Activated effector memory CD4-positive, alpha-beta T cell treated with Interleukin-2 at 50 U/mL for 16 hours (primary cell): Measurements from ENCODE around the gene DLX6.

Source experiments
- DNase-seq: peaks from one replicate; pipeline ENCODE4 v3.0.0-alpha.2; 2020

DLX6 gene

GRCh38 chr7:97005183-97006054 lies at the start of gene DLX6:
Gene DLX6 (plus strand): TSS chr7:97005553. CDS start chr7:97005978, 425 bp downstream.
- no peak for DNase-seq

GRCh38 chr7:96959135-96959534 lies 46.2 kb upstream of the DLX6 start:
- DNase-seq: no peak

GRCh38 chr7:96962221-96962885 lies 43.0 kb upstream of the DLX6 start:
- DNase-seq: no peak

DNA sequence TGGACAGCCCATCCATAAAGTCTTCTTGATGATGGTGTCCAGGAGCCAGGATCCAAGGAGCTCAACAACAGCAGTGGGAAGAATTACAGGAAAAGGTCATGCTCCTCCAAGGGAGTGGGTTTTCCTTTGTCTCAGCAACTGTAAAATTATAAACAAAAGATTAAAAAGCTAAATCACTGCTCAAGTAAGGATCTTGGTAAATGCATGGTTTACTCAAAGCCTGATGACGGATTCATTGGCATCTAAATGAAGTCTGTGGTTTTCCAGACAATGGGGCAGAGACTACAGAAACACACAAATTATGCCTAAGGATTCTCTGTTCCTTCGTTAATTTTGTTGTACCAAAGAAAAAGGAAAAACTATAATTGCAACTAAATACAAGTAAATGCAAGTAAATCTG lies 36.4 kb upstream of the DLX6 start:
- no peak for DNase-seq

DNA sequence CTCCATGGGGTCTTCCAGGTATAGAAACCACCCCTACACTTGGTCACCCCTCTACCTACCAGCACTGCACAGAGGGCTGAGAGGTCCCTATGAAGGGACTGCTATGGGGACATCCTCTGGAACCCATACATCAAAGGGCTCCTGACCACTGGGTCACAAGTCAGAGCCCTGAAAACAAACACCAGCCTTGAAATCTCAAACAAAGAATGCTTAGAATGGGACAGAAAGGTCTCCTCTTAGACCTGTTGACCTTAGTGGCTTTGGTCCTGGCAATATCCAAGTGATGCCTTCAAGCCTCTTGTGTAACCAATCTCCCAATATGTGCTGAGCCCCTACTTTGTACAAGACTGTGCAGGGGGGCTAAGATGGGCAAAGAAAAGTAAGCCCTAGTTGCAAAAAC lies 34.6 kb upstream of the DLX6 start:
- DNase-seq: no peak

DNA sequence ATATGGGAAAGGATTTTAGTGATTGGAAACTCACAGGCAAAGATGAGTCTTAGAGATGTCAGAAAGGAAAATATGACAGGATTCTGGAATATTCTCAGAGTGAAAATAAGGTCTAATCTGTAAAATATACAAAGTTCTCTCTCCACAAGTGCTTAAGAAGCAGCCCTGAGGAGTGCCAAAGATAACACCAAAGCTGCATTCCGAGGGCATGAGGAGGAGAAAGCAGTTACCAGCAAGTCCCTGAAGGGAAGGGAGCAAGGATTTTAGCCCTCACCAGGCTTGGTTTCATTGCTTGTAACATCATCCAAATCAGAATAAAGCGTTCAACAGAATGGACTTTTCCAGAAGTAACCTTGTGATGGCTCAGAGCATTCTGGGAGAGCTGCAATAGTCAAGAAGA lies 31.4 kb upstream of the DLX6 start:
- DNase-seq: no peak

DNA sequence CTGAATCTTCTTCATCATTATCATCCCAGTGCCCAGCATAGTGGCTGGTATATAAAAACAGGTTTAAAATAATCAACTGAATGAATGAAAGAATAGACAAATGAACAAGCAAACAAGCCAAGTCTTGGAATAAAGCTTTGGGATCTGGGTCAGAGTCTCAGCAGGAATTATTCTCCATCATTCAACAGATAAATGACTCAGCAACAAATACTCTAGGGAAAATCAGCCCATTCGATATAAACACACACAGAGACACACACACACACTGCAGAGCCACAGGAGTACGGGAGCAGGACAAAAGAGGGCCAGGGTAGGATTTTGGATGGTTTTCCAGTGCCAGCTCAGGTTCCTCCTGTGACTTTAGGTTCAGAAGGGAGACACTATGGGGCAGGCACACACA lies 29.2 kb upstream of the DLX6 start:
- DNase-seq: no peak

DNA sequence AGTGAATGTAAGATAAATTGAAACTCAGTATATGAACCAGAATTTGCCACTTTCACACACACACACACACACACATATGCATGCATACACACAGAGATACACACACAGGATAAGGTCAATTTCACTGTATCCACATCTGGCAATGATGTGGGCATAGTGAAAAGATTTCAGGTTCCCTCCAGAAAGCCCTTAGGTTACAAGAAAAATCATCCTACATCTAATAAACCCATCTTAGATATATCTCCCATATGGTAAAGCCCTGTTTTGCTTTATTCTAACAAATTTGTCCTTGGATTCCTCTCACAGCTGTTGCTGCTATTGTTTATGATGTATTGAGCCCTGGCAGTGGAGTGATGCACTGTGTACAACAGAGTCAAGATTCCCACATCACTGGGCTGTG lies 27.9 kb upstream of the DLX6 start:
- no peak for DNase-seq

GRCh38 chr7:96979551-96980276 lies 25.6 kb upstream of the DLX6 start:
- DNase-seq: no peak

DNA sequence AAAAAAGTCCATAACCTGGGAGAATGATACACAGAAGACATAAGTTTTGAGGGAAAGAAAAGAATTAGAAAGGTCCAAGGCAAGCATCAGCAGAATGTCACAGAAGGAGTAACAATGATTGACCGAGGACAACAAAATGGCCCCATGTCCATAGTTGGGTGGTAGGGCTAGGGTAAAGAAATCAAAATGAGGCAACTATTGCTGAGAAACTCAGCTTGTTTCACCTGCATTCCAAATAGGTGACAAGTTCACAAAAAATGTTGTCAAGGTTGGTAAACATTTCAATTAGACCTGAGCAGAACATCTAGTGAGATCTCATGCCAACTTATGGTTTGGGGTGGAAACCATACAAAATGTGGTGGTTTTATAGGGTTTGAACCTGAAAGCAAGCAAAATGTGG lies 22.8 kb upstream of the DLX6 start:
- no peak for DNase-seq

GRCh38 chr7:96985992-96986391 lies 19.4 kb upstream of the DLX6 start:
- DNase-seq: no peak

DNA sequence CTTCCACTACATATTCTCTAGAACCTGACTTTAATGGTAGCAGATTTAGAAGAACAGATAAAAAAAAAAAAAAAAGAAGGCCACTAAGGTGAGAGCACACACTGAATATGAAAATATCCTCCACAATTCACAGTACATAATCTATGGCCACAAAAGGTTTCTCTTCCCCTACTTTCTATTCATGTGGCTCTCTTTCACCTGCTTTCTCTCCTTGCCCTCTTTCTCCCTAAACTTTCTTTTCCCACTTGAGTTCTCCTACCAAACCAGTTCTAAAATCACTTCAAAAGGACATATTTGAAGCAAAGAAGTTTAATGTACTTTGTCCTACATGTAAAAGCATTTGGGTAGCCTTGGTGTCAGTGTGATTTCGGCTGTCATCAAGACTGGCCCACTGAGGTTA lies 18.5 kb upstream of the DLX6 start:
- DNase-seq: no peak

- DNase-seq: no peak
These were observed 17.6 kb upstream of the DLX6 start for GRCh38 chr7:96987719-96988118.

DNA sequence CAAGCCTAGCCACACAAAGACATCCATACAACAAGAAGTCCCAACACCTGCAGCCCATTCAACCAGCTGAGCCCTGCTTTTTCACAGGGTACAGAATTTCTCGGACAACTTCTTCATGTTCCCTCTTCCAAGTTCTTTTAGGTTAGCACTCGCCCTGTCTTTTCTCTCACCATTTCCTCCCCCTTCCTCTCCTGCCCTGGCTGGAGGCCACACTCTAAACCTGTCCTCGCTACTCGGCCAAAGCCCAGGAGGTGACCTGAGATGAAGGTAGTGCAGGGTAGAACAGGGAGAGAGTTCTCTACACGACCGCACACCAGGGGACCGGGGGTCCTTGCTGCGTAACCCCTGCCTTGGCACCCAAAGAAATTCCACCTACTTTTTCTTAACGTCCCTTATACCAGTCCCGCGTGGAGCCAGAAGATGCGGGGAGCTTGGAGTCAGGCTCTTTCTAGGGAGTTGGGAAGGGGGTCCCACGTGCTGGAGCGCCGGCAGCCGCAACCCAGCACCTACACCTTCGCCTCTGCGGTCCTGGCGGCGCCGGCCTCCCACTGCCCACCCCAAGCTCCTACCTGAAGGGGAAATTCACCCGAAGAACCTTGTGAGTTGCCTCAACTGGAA lies 16.0 kb upstream of the DLX6 start:
- no peak for DNase-seq

DNA sequence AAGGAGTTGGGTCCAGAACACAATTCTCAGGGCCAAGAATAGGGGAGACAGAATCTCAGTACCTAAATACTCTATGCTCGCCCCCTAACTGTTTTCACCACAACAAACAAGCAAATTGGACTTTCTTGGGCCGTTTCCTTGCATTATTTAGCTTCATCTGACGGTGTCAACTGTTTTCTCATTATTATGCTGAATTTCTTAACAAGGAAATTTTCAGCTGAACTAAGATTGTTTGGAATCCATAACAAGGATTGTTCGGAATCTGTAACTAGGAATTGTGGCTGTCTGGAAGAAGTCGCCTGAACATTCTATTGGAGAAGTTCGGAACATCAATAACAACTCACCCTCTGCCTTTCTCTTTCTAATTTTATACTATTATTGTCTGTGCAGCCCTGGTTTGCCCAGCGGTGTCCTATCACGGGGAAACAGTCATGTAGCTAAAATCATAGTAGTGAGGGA lies 15.5 kb upstream of the DLX6 start:
- DNase-seq: no peak

GRCh38 chr7:96991546-96992191 lies 13.7 kb upstream of the DLX6 start:
- DNase-seq: no peak

DNA sequence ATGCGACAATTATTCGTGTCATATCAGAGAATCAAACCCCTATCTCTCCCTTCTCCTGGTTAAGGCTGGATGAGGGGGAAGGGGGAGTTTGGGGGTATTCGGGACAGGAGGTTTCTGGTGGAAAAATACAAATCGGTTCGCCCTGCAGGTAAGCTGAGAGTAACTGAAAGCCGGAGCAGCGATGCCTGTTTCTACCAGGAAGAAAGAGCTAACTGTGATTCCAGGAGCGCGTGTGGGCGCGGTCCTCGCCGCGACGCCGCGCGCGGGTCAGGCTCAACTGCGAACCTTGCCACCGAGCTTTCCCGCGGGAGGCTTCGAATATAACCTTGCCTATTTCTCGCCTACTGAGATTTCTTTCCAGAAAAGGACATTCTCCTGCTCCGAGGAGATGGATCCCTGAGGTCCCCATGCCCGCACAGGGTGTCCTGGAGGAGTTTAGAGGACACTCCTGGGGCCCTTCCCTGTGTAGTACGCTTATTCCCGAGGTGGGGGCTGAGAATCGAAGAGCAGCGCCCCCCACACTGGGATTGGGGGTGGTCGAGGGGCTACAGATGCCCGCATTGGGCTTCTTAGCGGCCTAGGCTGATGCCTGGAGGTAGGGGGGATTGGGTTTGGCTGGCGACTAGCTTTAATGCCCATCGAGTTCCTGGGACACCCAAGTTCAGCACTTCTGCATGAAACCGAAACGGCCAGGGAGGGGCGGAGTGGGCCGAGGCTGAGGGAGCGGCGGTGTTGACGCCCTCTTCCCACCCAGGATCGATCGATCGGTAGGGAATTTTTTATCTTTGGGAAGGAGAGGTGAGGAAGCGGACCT lies 13.0 kb upstream of the DLX6 start:
- DNase-seq: no peak

GRCh38 chr7:96993094-96993865 lies 12.1 kb upstream of the DLX6 start:
- DNase-seq: no peak

DNA sequence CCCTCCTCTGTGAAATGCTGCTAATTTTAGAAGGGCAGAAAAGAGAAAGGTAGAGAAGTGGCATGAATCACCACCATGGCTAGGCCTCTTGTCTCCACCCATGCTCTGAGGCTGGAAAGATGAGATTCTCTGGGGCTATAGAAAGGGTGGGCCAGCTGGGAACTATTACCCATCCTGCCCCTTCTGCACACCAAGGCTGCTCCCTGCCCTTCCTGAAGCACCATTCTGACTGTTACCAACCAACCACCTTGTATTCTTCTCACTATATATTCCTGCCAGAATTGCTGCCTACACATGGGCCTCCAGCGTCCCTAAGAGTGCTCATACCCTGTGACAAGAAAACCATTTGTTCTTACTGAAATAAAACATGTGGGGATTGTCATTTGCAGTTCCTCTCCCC lies 11.4 kb upstream of the DLX6 start:
- no peak for DNase-seq

DNA sequence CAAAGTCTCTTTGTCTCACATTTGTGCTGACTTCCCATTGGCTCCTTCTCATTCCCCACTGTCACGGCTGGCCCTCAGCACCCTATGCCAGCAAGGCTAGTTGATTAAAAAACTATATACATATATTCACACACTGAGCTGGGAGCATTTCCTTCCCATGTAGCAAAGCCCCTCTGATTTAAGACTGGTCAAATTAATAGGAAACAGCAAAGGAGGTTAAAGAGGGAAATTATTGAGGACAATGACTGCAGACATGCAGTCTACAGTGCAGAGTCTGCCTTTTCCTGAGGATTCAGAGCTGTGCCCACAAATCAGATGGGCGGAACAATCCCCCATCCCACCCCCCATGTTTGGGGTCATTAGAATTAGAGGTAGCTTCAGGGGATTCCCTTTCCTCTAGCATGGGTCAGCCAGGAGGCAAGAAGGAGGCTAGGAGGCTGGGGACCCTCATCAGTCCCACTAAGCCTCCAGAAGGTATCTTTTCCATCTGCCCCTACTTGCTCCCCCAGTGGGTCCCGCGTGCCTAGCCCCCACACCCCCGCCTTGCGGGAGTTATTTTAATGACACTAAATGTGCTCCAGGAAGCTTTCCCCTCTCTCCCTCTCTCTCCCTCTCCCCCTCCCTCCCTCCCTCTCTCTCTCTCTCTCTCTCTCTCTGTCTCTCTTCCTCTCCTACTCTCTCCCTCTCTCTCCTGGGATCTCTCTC lies 9.8 kb upstream of the DLX6 start:
- DNase-seq: no peak
